Superior temporal gyrus (tissue), 1 donor: Measurements from ENCODE around the gene AGBL5.
"Not testable (repeated sequence)": the region's sequence is repeated elsewhere in the genome, so short reads cannot be mapped to it uniquely, and the experiment has no call there.

Experiments used
- DNase-seq: peaks from one replicate; pipeline ENCODE4 v3.0.0-alpha.2; 2016; ENCODE audit errors: extremely low spot score

Gene AGBL5

GRCh38 chr2:27051902-27052645 lies 606 bp downstream of the AGBL5 start:
- DNase-seq = peak; percentile 9

GRCh38 chr2:27053321-27053720 lies 1.9 kb downstream of the AGBL5 start:
- no peak for DNase-seq

GRCh38 chr2:27053776-27054175 lies 2.3 kb downstream of the AGBL5 start:
- no peak for DNase-seq

GRCh38 chr2:27054721-27055120 lies 3.3 kb downstream of the AGBL5 start:
- no peak for DNase-seq

GRCh38 chr2:27057184-27057583 lies 5.7 kb downstream of the AGBL5 start:
- DNase-seq = no peak

GRCh38 chr2:27058210-27058609 lies 6.7 kb downstream of the AGBL5 start:
- DNase-seq = no peak

- no peak for DNase-seq
Measured at GRCh38 chr2:27059141-27059820, 7.8 kb downstream of the AGBL5 start.

- no peak for DNase-seq
Measured at GRCh38 chr2:27060323-27060722, 8.9 kb downstream of the AGBL5 start.

- DNase-seq = no peak
Measured at GRCh38 chr2:27065128-27065527, 13.7 kb downstream of the AGBL5 start.

- DNase-seq = no peak
Measured at GRCh38 chr2:27067385-27067784, 15.9 kb downstream of the AGBL5 start.

GRCh38 chr2:27069436-27069835 lies 18.0 kb downstream of the AGBL5 start:
- DNase-seq = no peak

- no peak for DNase-seq
Measured at GRCh38 chr2:27069961-27070618, 18.6 kb downstream of the AGBL5 start.

- DNase-seq = no peak
Measured at GRCh38 chr2:27070653-27071276, 19.3 kb downstream of the AGBL5 start.

GRCh38 chr2:27071277-27071989 lies 20.0 kb downstream of the AGBL5 start, which contains the start of gene OST4:
TSS of gene OST4 (minus strand) at chr2:27071654.
- DNase-seq = peak; percentile 96

- DNase-seq = peak; percentile 12
Measured at GRCh38 chr2:27071990-27072830, 20.7 kb downstream of the AGBL5 start.

GRCh38 chr2:27072920-27073319 lies 21.5 kb downstream of the AGBL5 start:
- DNase-seq = no peak

GRCh38 chr2:27073782-27074181 lies 22.3 kb downstream of the AGBL5 start:
- DNase-seq = no peak

GRCh38 chr2:27074738-27075565 lies 23.5 kb downstream of the AGBL5 start:
- peak; percentile 9 for DNase-seq

- not testable (repeated sequence) for DNase-seq
Measured at GRCh38 chr2:27075566-27075871, 24.1 kb downstream of the AGBL5 start.

- DNase-seq = no peak
Measured at GRCh38 chr2:27076323-27076722, 24.9 kb downstream of the AGBL5 start.
